GM12891 (cell line): ENCODE data around the gene IQSEC3.

ENCODE experiments used
- POLR2A ChIP-seq: IDR thresholded peaks from 2 replicates; pipeline ENCODE4 v1.6.1; 2011; ENCODE audit warnings: low read depth, low read length, control low read depth
- POLR2AphosphoS5 ChIP-seq: IDR thresholded peaks from 2 replicates; pipeline ENCODE4 v1.6.1; 2011; ENCODE audit warnings: low read depth, low read length, control low read depth

DNA sequence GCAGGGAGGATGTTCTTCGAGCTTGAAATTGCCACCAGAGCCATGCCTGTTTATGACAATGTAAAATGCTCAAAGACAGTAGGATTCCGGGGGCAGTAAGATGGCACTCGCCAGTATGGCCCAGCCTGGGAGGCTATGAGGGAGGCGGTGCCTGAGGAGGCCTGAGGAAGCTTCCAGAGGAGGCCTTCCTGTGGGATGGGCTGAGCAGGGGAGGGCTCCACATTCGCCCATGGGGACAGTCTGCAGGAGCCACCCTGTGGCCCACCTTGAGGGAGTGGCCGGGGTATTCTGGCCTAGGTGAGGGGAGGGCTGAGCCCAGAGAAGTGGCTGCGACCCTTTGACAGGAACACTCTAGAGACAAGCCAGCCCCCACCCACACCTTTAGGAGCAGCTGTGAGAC lies 50.7 kb downstream of the IQSEC3 start:
- TF ChIP-seq POLR2A (no peak), POLR2AphosphoS5 (no peak)
